ENCODE measurements around the gene FNDC3A.
A peak's percentile ranks its signal among the peaks of the same experiment; 100 is the strongest.

FNDC3A gene

GRCh38 chr13:49108196-49108595 lies 132.5 kb downstream of the FNDC3A start:
- H3K4me3 ChIP-seq (ENCODE audit: insufficient read depth, low read length, poor library complexity, severe bottlenecking) = no peak overlapping the region
- H3K27me3 ChIP-seq (ENCODE audit: low read length) = no peaks in the 10 kb centered on the region
- no peaks in the 10 kb centered on the region for H3K9me2 ChIP-seq (replicated peaks; ENCODE audit: insufficient read depth, low read length)
- no peak overlapping the region for H3K27ac ChIP-seq (ENCODE audit: low read depth, low read length)
- no peaks in the 10 kb centered on the region for H3K36me3 ChIP-seq (ENCODE audit: low read length)
- H3K4me2 ChIP-seq (ENCODE audit: low read depth, low read length, poor library complexity, severe bottlenecking) = no peak overlapping the region
- peaks cover 18% of the 10 kb centered on the region for H3F3A ChIP-seq (ENCODE audit: insufficient read depth)
- TF ChIP-seq CTCF (IDR thresholded peaks at IDR 0.05; ENCODE audit: insufficient read depth, low read length, poor library complexity, severe bottlenecking) (no peak), EZH2phosphoT487 (conservative IDR thresholded peaks at IDR 0.05; ENCODE audit: low read length) (no peak)
- H3K79me2 ChIP-seq (ENCODE audit: insufficient read depth, low read length) = peaks cover 29% of the 10 kb centered on the region
- no peaks in the 10 kb centered on the region for H4K20me1 ChIP-seq (ENCODE audit: low read depth, low read length)
- no peaks in the 10 kb centered on the region for H3K9me3 ChIP-seq (ENCODE audit: insufficient read depth, low read length)
- H2AFZ ChIP-seq (ENCODE audit: low read depth, low read length, severe bottlenecking) = no peak overlapping the region
- H3K9ac ChIP-seq (ENCODE audit: low read length) = no peak overlapping the region

GRCh38 chr13:49110122-49110912 lies 134.6 kb downstream of the FNDC3A start:
- H3K9me2 ChIP-seq (replicated peaks; ENCODE audit: insufficient read depth, low read length) = no peaks in the 10 kb centered on the region
- peak overlapping the region; percentile 99 for H3K4me3 ChIP-seq (ENCODE audit: insufficient read depth, low read length, poor library complexity, severe bottlenecking)
- peaks cover 18% of the 10 kb centered on the region for H3F3A ChIP-seq (ENCODE audit: insufficient read depth)
- H3K79me2 ChIP-seq (ENCODE audit: insufficient read depth, low read length) = peaks cover 49% of the 10 kb centered on the region
- H3K4me2 ChIP-seq (ENCODE audit: low read depth, low read length, poor library complexity, severe bottlenecking) = peak overlapping the region; percentile 74
- H3K9me3 ChIP-seq (ENCODE audit: insufficient read depth, low read length) = no peaks in the 10 kb centered on the region
- H3K27me3 ChIP-seq (ENCODE audit: low read length) = no peaks in the 10 kb centered on the region
- H4K20me1 ChIP-seq (ENCODE audit: low read depth, low read length) = no peaks in the 10 kb centered on the region
- H3K9ac ChIP-seq (ENCODE audit: low read length) = peak overlapping the region; percentile 75
- H3K27ac ChIP-seq (ENCODE audit: low read depth, low read length) = peak overlapping the region; percentile 57; the same call in 1 of the 2 replicates
- peaks cover 3% of the 10 kb centered on the region; the same call in 1 of the 2 replicates for H3K36me3 ChIP-seq (ENCODE audit: low read length)
- TF ChIP-seq EZH2phosphoT487 (conservative IDR thresholded peaks at IDR 0.05; ENCODE audit: low read length) (no peak), CTCF (IDR thresholded peaks at IDR 0.05; ENCODE audit: insufficient read depth, low read length, poor library complexity, severe bottlenecking) (no peak)
- peak overlapping the region; percentile 89 for H2AFZ ChIP-seq (ENCODE audit: low read depth, low read length, severe bottlenecking)

DNA sequence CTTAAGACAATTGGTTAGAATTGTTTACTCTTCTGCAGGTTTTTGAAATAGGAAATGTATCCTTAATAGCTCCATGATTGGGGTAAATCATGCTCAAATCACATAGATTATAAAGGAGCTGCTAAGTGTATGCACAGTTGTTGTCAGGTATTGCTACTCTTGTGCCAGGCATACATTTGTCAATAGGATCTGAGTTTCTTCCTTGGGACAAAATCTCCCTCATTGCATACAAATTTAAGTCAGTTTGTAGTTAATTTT lies 135.1 kb downstream of the FNDC3A start:
- Histone ChIP-seq H3K9ac (ENCODE audit: low read length) (peak overlapping the region; percentile 75), H3K9me2 (replicated peaks; ENCODE audit: insufficient read depth, low read length) (no peaks in the 10 kb centered on the region), H3K27ac (ENCODE audit: low read depth, low read length) (no peak overlapping the region), H4K20me1 (ENCODE audit: low read depth, low read length) (no peaks in the 10 kb centered on the region), H3K79me2 (ENCODE audit: insufficient read depth, low read length) (peaks cover 49% of the 10 kb centered on the region), H3F3A (ENCODE audit: insufficient read depth) (peaks cover 18% of the 10 kb centered on the region), H3K4me2 (ENCODE audit: low read depth, low read length, poor library complexity, severe bottlenecking) (peak overlapping the region; percentile 74), H3K9me3 (ENCODE audit: insufficient read depth, low read length) (no peaks in the 10 kb centered on the region), H3K27me3 (ENCODE audit: low read length) (no peaks in the 10 kb centered on the region), H2AFZ (ENCODE audit: low read depth, low read length, severe bottlenecking) (no peak overlapping the region), H3K36me3 (ENCODE audit: low read length) (peaks cover 3% of the 10 kb centered on the region; the same call in 1 of the 2 replicates), H3K4me3 (ENCODE audit: insufficient read depth, low read length, poor library complexity, severe bottlenecking) (peak overlapping the region; percentile 99)
- no peak for TF ChIP-seq CTCF (IDR thresholded peaks at IDR 0.05; ENCODE audit: insufficient read depth, low read length, poor library complexity, severe bottlenecking)
- TF ChIP-seq EZH2phosphoT487 (conservative IDR thresholded peaks at IDR 0.05; ENCODE audit: low read length) = no peak
